Activated CD8-positive, alpha-beta memory T cell treated with anti-CD3 and anti-CD28 coated beads, Interleukin-2, amount 50 U/mL, for 4 hours (primary cell): ENCODE data around the gene LMNTD2.
"Not testable (repeated sequence)": the region's sequence is repeated elsewhere in the genome, so short reads cannot be mapped to it uniquely, and the experiment has no call there.

Source experiments
- DNase-seq: peaks from one replicate; pipeline ENCODE4 v3.0.0-alpha.2; 2020

LMNTD2 gene

DNA sequence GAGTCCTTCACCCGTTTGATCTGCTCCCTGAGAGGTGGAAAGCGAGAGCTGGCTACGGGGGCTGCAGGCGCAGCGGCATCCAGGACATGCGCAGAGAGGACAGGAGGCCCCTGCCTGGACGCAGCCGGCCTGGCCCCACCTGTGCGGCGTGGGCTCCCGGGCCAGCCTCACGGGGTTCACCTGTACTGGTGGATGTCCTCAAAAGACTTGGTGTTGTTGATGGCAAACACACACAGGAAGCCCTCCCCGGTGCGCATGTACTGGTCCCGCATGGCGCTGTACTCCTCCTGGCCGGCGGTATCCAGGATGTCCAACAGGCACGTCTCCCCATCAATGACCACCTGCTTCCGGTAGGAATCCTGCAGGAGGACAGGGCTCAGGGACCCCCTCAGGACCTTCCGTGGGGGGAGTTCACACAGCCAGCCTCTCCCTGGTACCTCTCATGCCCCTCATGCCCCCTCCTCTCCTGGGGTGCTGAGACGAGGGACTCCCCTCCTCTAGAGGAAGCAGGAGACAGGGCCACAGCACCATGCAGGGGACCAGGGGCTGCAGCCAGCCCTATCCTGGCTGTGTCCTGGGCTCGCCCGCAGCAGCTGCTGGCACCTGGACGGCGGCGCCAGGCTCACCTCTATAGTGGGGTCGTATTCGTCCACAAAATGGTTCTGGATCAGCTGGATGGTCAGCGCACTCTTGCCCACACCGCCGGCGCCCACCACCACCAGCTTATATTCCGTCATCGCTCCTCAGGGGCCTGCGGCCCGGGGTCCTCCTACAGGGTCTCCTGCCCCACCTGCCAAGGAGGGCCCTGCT, 26.7 kb downstream of the LMNTD2 start:
- DNase-seq = peak; percentile 18

DNA sequence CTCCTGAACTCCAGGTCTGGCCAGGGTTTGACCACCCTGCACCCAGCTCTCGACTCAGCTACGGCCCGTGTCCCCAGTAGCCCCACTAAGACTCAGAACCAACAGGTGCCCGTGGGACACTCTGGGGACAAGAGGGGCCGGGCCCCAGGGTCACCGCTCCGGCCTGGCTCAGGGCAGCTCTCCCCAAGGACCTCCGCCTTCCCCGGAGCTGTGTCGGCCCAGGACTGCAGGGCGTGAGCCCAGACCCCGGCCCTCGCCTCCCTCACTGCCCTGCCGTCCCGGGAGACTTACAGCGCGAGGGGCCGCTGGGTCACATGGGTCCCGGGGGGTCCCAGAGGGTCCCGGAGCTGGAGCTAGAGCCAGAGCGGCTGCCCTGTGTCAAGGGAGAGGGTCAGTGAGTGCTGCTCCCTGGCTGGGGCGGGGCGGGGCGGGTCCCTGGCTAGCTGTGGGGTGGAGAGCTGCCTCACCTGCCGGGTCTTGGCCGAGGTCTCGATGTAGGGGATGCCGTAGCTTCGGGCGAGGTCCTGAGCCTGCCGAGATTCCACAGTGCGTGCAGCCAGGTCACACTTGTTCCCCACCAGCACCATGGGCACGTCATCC, 27.5 kb downstream of the LMNTD2 start:
- DNase-seq = no peak

DNA sequence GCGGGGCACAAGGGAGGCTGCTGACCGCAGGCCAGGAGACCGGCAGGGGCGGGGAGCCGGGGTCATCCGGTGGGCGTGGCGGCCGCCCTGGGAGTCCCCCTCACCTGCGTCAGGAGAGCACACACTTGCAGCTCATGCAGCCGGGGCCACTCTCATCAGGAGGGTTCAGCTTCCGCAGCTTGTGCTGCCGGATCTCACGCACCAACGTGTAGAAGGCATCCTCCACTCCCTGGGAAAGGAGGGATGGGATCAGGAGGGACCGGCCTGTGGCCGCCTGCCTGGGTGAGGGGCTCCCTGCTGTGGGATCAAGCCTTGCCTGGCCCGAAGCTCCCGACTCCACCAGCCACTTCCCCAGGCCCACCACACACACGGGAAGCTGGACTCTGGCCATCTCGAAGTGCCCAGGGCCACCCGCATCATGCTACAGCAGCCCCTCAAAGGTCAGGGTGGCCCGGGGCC, 28.0 kb downstream of the LMNTD2 start:
- DNase-seq = no peak

DNA sequence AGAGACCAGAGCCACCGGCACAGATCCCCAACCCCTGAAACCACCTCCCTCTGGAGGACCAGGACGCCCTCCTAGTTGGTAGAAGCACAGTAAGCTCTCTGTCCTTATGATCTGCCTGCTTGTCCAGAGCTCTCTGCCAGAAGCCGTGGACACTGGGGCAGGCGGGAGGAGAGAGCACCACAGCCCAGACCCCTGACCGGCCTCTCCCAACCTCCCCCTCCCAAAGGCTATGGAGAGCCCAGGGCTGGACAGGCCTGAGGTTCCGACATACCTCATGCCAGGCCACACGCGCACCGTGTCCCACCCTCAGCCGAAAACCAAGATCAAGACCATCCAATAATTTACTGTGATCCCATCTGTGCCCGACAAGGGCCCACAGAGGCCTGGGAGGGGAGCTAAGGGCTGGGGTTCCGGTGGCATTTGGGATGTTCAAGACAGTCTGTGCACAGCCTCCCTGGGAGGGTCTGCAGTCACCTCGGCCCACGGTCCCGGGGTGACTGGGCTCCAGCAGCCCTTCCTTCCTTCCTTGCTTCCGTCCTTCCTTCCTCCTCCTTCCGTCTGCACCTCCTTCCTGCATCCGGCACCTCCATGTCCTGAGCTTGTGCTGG, 28.5 kb downstream of the LMNTD2 start:
- DNase-seq = no peak

DNA sequence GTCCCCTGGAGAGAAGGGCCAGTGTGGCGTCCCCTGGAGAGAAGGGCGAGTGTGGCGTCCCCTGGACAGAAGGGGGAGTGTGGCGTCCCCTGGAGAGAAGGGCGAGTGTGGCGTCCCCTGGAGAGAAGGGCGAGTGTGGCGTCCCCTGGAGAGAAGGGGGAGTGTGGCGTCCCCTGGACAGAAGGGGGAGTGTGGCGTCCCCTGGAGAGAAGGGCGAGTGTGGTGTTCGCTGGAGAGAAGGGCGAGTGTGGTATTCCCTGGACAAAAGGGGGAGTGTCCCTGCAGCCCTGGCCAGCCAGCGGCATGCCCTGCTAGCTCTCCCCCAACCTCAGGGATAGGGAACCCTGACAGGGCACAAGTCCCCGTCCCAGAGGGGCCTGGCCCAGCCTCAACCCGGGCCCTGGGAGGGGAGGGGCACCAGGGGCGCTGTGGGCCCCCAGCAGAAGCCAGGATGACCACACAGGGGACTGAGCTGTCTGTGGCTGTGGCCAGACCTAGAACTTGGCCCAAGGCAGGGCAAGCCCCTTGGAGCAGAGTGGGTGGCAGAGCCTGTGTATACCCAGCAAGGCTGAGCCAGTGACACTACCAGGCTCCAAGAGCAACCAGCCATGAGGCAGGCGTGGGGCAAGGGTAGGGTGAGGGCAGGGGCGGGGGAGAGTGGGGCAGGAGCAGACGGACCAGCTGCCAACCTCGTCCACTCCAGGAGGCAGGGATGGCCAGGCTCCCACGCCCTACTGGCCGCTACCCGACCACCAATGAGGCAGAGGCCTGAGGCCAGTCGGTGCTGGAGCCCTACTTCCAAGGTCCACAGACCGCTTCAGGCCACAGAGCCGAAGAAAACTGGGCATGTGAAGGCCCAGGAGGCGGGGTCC, 29.3 kb downstream of the LMNTD2 start:
- DNase-seq = no peak

DNA sequence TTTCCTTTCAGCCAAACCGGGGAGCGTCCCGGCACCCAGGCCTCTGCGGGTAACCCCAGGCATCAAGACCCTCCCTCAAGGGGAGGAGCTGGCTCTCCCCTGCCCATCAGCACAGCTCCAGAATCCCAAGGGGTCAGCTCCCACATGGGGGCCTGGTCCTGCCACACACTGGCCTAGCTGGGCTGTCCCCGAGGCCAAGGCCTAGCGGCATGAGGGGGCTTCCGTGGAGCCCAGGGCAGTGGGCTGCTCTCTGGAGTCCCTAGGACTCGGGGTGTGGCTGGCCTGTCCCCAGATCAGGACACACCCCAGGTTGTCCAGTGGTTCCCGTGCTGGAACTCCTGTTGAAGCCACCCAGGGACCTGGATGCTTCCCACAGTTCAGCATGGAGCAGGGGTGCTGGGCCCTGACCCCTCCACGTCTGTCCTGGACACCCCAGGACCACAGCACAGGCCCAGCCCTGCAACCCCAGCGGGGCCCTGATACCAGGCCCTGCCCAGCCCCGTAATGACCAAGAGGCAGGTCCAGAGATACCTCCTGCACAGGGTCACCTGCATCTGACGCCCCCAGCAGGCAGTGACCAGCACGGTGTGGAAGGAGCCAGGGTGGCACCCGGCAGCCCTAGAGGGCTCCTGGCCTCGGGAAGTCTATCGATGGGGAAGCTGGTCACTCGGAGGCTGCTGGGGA, 30.7 kb downstream of the LMNTD2 start:
- DNase-seq = no peak

DNA sequence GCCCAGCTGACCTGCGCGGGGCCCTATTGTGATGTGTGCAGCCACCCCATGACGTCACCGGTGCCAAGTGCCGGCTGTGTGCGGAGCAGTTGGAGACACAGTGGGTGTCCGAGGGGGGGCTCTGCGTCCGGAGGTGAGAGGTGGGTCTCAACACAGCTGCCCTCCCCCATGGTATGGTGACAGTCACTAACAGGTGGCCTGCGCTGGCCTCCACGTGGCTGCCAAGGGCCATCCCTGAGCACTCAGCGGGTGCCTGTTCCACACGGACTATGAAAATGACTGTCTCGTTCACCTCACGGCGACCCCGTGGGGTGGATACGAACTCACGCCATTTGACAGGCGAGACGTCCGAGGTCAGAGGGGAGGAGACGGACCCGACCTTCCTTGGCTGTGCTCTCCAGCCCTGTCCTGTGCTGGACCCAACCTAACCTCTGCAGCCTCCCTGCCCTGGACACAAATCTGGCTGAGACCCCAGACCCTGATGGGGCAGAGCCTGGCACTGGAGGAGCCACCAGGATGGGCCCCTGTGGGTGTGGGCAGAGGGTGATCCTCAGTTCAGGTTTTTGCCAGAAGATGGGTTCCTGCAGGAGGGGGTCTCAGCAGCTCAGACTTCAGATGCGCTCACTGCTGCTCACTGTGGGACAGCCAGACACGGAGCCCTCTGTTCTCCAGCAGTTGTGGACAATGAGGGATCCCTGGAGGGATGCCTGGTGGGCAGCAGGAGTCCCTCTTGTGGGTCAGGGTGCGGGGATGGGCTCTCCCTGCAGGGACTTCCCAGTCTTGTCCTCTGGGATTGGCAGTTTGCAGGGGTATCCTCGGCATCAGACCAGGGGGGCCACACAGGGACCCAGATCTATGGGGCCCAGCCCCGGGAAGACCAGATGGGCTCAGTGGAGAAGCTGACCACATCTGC, 31.5 kb downstream of the LMNTD2 start:
- no peak for DNase-seq

DNA sequence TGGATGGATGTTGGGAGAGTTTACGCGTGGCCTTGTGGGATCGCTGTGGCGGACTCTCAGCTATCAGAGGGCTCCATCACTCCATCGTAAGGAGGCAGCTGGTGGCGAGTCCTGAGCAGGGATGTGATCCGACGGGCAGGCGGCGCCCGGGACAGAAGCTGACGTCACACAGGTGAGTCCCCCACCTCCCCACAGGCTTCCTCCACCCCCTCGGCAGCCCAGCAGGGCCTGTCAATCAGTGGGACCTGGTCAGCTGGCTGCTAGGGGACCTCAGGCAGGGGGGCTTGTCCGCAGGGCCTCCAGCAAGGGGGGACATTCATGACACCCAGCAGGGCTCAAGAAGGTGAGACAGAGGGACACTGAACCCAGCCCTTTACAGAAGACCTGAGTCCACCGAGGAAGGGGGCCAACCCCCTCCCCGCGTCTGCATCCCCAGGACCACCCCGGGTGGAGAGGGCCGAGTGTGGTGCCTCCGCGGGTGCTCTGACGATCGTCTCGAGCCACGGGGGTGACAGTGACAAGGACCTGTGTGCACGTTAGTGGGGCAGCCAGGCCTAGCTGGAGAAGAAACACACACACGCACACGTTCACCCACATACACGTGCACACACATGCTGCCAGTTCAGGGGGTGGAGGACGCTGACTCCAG, 32.2 kb downstream of the LMNTD2 start:
- no peak for DNase-seq

DNA sequence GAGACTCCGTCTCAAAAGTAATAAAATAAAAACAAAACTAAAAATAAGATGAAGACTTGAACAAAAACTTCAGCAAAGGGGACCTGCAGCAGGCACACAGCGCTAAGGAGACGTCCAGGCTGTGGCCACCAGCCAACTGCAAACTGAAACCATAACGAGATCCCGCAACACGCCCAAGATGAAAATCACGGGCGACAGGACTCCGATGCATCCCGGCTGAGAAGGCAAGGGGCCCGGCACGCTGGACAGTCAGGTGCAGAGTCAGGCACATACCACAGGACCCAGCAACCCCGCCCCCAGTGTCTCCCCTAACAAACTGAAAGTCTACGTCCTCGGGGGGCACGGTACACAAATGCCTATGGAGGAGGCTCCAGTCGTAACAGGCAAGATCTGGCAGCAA, 34.3 kb downstream of the LMNTD2 start:
- DNase-seq = no peak

DNA sequence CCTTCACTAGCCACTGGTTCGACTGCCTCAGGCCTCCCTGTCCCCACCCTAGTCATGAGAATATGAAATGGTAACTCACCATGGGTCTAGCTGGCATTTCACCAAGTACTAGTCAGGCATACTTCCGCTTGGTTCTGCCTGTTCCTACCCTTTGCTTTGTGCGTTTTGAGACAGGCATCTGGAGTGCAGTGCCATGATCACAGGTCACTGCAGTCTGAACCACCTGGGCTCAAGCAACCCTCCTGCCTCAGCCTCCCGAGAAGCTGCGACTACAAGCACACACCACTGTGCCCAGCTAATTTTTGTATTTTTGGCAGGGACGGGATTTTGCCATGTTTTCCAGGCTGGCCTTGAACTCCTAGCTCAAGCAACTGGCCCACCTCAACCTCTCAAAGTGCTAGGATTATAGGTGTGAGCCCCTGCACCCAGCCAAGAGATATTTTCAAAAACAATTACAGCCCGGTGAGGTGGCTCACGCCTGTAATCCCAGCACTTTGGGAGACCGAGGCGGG, 39.3 kb downstream of the LMNTD2 start:
- no peak for DNase-seq

DNA sequence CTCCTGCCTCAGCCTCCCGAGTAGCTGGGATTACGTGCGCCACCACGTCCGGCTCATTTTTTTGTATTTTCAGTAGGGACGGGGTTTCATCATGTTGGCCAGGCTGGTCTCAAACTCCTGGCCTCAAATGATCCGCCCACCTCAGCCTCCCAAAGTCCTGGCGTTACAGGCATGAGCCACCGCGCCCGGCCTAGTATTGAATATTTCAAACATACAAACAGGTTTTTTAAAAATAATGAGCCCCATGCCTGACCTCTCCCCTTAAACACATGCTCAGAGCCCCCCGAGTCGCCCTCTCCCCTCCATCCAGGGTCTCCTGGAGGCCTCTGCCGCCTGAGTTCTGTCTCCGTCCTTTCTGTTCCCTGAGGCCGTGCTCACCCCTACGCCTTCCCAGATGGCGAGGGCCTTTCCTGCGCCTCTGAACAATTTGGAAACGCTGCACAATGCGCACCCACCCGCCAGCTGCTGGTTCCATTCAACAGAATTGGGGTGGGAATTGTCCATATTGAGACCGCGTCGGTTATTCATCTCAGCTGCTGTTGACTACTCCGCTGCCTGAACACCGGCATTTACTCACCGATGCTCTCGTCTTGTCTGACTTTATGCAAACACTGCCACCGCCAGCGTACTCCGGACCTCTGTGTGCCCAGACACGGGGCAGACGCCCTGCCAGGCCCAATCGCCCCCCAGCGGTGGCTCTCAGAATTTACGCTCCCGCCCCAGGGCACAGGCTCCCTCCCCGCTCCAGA, 39.9 kb downstream of the LMNTD2 start:
- peak; percentile 18 for DNase-seq

DNA sequence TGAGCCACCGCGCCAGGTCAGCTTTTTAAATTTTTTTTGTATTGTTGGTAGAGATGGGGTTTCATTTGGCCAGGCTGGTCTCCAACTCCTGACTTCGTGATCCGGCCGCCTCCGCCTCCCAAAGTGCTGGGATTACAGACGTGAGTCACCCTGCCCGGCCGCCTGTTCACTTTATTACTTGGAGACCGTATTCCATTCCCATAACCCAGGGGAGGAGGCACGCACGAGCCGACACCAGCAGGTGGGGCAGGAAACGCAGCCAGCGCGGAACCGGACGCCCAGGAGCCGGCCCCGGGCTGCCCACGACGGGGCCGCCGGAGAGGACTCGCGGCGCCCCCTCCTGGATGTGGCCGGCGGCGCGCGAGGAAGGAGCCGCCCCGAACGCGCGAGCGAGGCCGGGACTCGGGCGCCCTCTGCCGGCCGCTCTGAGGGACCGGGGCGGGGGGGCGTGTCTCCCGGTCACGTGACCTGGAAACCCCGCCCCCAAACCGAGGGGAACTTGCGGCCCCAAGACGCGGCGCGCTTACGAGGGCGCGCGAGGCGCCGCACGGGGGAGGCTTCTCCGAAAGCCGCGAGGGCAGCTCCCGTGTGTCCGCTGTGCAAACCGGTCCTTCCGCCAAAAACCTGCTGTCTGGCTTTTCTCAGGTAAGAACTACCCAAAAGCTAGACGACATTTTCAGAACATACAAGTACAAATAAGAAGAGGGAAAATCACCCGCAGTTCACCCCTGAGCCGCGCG, 41.9 kb downstream of the LMNTD2 start:
- DNase-seq = peak; percentile 87

DNA sequence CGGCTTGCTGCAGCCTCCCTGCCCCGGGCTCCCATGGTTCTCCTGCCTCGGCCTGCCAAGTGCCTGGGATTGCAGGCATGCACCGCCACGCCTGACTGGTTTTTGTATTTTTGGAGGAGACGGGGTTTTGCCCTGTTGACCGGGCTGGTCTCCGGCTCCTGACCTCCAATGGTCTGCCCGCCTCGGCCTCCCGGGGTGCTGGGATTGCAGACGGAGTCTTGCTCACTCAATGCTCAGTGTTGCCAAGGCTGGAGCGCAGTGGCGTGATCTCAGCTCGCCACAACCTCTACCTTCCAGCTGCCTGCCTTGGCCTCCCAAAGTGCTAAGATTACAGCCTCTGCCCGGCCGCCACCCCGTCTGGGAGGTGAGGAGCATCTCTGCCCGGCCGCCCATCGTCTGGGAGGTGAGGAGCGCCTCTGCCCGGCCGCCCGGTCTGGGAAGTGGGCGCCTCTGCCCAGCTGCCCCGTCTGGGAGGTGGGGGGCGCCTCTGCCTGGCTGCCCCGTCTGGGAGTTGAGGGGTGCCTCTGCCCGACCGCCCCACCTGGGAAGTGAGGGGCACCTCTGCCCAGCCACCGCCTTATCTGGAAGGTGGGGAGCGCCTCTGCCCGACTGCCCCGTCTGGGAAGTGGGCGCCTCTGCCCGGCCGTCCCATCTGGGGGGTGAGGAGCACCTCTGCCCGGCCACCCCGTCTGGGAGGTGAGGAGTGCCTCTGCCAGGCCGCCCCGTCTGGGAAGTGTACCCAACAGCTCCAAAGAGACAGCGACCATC, 43.4 kb downstream of the LMNTD2 start:
- DNase-seq = not testable (repeated sequence)

DNA sequence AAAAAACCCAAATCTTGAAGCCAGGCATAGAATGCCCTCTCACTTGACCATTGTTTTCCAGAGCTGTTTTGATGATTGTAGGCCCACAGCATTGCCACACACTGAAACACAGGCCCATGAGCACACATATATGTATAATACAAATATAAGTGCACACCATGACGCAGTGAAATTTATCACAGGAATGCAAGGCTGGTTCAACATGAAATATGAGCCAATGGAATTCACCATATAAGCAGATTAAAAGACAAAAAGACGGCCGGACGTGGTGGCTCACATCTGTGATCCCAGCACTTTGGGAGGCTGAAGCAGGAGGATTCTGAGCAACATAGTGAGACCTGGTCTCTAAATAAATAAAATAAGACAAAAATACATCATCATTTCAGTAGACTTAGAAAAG, 44.1 kb downstream of the LMNTD2 start:
- no peak for DNase-seq

DNA sequence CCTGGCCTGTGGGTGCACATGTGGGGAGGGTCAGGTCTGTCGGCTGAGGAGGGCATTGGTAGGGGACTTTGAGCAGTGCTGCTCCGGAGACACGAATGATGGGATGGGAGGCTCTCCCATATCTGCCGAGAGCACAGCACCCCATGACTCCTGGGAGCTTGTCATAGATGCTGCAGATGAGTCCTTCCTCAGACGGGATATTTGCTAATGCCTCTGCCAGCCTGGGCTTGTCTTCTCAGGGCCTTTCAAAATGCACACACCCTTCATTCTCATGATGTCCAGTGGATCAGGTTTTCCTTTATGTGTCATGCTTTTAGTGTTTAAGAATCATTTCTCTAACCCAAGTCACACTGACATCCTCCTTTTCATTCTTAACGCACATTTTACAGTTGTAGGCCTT, 45.4 kb downstream of the LMNTD2 start:
- DNase-seq = no peak

DNA sequence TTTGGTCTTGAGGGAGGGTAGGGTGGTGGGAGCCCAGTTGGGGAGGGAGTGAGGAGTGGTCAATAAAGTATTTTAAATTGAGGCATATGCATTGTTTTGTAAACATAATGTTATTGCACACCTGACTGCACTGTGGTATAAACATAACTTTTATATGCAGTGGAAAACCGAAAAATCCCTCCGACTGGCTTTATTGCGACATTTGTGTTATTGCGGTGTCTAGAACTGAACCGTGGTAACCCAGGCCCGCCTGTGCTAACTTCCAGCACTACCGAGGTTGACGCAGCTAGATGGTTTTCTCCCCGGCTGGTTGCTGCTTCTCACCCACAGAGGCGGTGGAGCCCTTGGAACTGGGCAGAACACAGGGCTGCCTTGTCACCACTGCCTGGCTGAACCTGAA, 45.9 kb downstream of the LMNTD2 start:
- no peak for DNase-seq

DNA sequence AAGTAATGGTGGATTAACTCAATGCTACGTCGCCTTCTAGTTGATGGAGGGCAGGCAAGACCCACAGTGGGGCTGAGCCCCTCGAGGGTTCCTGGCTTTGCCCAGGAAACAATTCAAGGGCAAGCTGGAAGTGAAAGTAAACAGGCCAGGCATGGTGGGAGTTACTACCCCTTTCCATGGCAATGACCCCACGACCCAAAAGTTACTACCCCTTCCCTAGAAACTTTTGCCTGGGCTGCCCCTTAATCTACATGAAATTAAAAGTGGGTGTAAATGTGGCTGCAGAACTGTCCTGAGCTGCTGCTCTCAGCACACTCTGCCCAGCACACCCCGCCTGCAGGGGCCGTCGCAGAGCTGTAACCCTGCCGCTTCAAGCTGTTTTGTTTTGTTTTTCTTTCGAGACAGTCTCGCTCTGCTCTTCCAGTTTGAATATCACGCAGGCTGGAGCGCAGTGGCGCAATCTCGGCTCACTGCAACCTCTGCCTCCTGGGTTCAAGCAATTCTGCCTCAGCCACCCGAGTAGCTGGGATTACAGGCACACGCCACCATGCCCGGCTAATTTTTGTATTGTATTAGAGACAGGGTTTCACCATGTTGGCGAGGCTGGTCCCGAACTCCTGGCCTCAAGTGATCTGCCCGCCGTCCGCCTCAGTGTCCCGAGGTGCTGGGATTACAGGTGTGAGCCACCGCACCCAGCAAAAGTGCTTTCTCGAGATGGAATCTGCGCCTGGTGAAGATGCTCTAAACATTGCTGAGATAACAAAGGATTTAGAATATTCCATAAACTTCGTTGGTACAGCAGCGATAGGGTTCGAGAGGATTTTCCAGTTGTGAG, 47.6 kb downstream of the LMNTD2 start:
- no peak for DNase-seq
